Amygdala (tissue), 56 donors: ENCODE measurements around the gene TRIM44.
"Not testable (repeated sequence)": the region's sequence is repeated elsewhere in the genome, so short reads cannot be mapped to it uniquely, and the experiment has no call there.

Source experiments
- DNase-seq, 56 donors: peaks; one replicate each; lab custom pipeline; 2025; lab: John Stamatoyannopoulos, UW

TRIM44 gene

DNA sequence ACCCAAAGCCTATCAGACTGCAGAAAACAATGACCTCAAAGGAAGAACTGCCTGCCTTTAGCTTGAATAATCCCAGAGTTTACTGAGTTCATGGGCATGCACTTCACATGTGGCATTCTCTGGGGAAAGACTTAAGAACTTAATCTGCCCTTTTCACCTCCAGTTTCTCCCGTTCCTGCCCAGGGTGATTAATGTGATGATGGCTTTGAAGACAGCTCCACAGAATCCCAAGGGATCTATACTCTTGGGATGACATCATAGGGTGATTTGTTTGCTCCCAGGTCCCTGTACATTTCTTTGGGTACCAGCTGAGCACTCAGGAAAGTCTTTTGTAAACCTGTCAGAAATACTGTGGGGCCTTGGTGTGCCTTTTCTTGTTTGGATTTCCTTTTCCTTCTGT lies 30.3 kb upstream of the TRIM44 start:
- DNase-seq, result no peak

DNA sequence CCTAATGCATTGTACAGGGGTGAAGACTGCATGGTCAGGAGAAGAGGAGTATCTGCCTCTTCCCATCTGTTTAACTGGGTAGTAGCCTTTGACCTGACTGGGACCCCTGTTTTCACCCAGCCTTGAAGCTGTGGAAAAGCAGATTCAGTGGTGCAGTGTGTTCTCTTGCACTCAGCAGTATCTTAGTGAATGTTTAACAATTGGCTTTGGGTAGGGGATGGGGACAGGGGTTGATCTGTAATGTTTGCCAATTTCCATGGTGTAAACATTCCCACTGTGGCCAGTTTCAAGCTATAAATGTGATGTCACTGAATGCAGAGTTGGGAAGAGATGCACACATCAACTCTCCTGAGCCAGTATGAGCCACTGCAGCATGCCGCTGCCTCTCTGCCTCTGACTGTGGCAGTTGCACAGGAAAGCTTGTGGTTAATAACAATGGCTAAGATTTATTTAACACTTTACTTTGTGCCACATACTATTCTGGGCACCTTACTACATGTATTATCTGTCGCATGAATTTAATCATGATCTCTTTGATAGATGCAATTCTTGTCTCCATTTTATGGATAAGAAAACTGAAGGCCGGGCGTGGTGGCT lies 28.6 kb upstream of the TRIM44 start:
- no peak for DNase-seq

DNA sequence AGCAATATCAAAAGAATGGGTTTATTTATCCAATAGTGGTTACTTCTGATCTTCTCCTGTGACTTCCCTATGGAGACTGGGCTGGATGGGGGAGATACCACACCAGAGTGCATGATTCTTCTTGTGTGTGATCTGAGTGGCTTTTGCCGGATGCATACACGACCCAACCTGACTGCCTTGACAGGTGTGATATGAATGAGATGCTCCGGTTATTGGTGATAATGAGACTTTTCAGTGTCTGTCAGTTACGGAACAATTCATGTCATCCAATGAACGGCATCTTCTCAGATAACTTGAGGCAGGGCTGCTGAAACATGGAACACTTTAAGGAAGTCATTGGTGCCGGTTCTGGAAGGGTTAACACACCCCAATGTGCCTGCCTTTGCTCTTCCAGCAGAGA lies 26.6 kb upstream of the TRIM44 start:
- DNase-seq, result no peak

GRCh38 chr11:35639591-35640179 lies 22.9 kb upstream of the TRIM44 start:
- DNase-seq, result no peak

GRCh38 chr11:35641171-35641897 lies 21.2 kb upstream of the TRIM44 start:
- DNase-seq, result peak in 3 of 56 donors; percentile 2 to 10 (median 2)

DNA sequence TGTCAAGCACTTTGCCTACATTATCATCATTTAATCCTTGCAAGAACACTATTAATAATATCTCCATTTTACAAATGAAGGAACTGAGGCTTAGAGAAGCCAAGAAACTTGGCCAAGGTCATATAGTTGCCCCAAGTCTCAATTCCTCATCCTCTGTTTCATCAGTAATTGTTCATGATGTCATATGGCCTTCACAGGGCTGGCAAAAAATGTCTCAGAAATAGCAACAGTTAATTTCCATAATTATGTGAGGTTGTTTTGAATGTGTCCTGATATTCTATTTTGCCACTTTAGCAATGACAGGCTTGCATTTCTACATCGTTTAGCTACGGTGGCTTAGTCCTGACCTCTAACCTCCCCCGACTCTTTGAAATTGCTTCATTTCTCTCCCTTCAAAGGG lies 20.6 kb upstream of the TRIM44 start:
- no peak for DNase-seq

GRCh38 chr11:35647421-35648093 lies 15.0 kb upstream of the TRIM44 start:
- DNase-seq, result no peak

GRCh38 chr11:35650006-35650405 lies 12.6 kb upstream of the TRIM44 start:
- DNase-seq, result no peak

- DNase-seq, result no peak
These were observed 12.1 kb upstream of the TRIM44 start for GRCh38 chr11:35650467-35650866.

DNA sequence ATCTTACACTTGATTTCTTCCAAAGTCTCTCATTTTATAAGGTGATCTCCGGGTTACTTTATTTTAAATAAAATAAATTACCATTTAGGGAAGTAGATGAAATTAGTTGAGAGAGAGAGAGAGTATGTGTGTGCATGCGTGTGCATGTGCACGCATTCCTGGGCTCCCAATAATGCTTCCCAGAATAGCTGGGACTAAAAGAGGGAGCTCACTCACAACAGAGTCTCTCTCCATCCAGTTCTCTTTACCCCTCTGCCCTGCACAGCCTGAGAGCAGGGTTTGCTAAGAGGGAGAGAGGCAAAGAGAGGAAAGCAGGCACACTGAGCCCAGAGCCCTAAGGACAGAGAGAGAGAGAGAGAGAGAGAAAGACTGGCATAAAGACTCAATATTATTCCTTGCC lies 11.3 kb upstream of the TRIM44 start:
- no peak for DNase-seq

GRCh38 chr11:35652786-35653185 lies 9.8 kb upstream of the TRIM44 start:
- not testable (repeated sequence) for DNase-seq

- DNase-seq, result no peak
These were observed 7.9 kb upstream of the TRIM44 start for GRCh38 chr11:35654711-35655110.

- DNase-seq, result no peak
These were observed 7.3 kb upstream of the TRIM44 start for GRCh38 chr11:35655254-35655653.

GRCh38 chr11:35655856-35656255 lies 6.7 kb upstream of the TRIM44 start:
- no peak for DNase-seq

DNA sequence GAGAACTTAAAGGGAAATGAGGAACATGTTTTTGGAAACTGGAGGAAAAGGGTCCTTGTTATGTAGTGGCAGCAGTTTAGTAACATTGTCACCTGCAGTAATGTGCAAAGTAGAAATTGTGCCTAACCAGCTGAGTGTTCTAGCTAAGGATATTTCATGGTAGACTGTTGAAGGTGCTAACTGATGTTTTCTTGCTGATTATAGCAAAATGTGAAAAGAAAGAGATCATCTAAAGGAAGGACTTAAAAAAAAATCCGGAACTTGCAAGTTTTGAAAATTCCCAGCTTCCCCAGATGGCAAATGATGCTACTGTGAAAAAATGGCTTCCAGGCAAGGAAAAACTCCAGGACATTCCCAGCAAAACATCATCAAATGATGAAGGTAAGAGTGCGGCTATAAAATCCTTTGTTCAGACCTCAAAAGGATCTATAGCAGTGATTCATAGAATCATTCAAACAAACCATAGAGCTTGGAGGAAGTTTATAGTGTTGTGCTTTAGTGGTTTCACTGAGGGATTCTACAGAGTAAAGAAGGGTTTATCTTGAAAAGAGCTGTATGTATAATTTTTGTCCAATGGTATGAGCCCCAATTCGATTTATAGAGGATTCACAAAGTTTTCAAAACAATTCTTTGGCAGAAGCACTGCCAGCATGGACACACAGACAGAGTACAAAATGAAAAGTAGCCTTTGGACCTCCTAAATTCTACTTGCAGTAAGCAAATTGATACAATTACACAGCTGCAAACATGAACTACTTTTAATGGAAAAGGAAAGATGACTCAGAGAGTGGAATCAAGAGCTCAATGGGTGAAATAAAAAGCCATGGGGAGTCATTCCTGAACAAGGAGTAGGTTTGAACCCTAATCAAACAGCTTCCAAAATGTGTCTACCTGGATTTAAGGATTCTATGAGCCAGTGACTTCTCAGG lies 4.3 kb upstream of the TRIM44 start:
- no peak for DNase-seq

GRCh38 chr11:35661534-35661933 lies 1.0 kb upstream of the TRIM44 start:
- DNase-seq, result no peak

GRCh38 chr11:35662061-35662648 lies 420 bp upstream of the TRIM44 start:
- DNase-seq, result peak in 11 of 56 donors; percentile 33 to 84 (median 72)

GRCh38 chr11:35663408-35663702 lies 780 bp downstream of the TRIM44 start:
- no peak for DNase-seq

GRCh38 chr11:35664977-35665441 lies 2.4 kb downstream of the TRIM44 start:
- no peak for DNase-seq

DNA sequence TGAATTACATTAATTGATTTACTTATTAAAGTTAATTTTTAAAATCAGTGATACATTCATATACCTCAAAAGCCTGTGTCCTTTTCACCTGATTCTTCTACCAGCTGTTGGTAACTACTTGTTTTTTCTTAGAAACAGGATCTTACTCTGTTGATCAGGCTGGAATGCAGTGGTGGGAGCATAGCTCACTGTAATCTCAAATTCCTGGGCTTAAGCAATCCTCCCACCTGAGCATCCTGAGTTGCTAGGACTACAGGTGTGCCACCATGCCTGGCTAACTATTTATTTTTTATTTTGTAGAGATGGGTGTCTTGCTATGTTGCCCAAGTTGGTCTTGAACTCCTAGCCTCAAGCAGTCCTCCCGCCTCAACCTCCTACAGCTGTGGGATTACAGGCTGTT lies 4.7 kb downstream of the TRIM44 start:
- no peak for DNase-seq
